A549 (cell line): Measurements from ENCODE around the gene ARL2. TPM values are rescaled to one million over a fixed set of nuclear protein-coding genes. Genes with fewer than 3 reads are reported as not detected.
"Not testable (repeated sequence)": the region's sequence is repeated elsewhere in the genome, so short reads cannot be mapped to it uniquely, and the experiment has no call there.

Source experiments
- ATAC-seq, 2 experiments: fragments of 200-7000 bp in 1 of 2; fragments of >200 bp in 1 of 2; cut with Nextera tagmentation in 1 of 2; cut with Tn5 transposase in 1 of 2; 3 replicates each; pipeline versions ENCODE4 v1.8.0 to v1.9.1; 2018 to 2020; ENCODE audit warnings: mild to moderate bottlenecking in 1 of 2, moderate library complexity in 1 of 2
- CTCF ChIA-PET: fragments of 300-600 bp; sonication (Branson Sonifier 250); formaldehyde crosslinking; extraction: SDS; loops from one replicate; lab custom pipeline; 2021; ENCODE audit warnings: antibody characterized with exemption, inconsistent platforms; lab: Yijun Ruan, JAX
- POLR2A ChIA-PET: fragments of 350-600 bp; formaldehyde crosslinking; extraction: SDS; loops from one replicate; lab custom pipeline; 2021; ENCODE audit warnings: antibody characterized with exemption, inconsistent platforms; lab: Yijun Ruan, JAX
- DNase-seq, 2 experiments: peaks; one replicate each; pipeline versions ENCODE4 v3.0.0 to v3.0.0-alpha.2; 2011 to 2016; ENCODE audit warnings: low read depth in 1 of 2, low spot score in 1 of 2
- FAIRE-seq: peaks from 2 replicates; lab custom pipeline; 2011; peaks lifted over from hg19 to GRCh38; lab: Jason Lieb, UNC
- H3K27ac ChIP-seq, 2 experiments: fragments of >200 bp; sonication (Bioruptor Twin); formaldehyde crosslinking; 3 replicates each; pipeline ENCODE4 v1.5.1; 2016 to 2017
- H3K4me1 ChIP-seq: fragments of >200 bp; sonication (Bioruptor Twin); formaldehyde crosslinking; 3 replicates; pipeline ENCODE4 v1.6.1; 2016
- H3K4me2 ChIP-seq: fragments of >200 bp; sonication (Bioruptor Twin); formaldehyde crosslinking; 3 replicates; pipeline ENCODE4 v1.6.1; 2016
- H3K4me3 ChIP-seq: fragments of >200 bp; sonication (Bioruptor Twin); formaldehyde crosslinking; 3 replicates; pipeline ENCODE4 v1.5.1; 2016
- H3K9me3 ChIP-seq: fragments of >200 bp; sonication (Bioruptor Twin); formaldehyde crosslinking; 3 replicates; pipeline ENCODE4 v1.6.1; 2016
- CEBPB ChIP-seq, 2 experiments: fragments of >200 bp in 1 of 2; sonication (Bioruptor Twin) in 1 of 2; formaldehyde crosslinking in 1 of 2; IDR thresholded peaks; 2 replicates each; pipeline ENCODE4 v1.6.1; 2012 to 2016
- E2F6 ChIP-seq: IDR thresholded peaks from 2 replicates; pipeline ENCODE4 v1.6.1; 2012; ENCODE audit warnings: low read depth, borderline replicate concordance
- FOXS1 ChIP-seq: fragments of 250-450 bp; sonication (Bioruptor Pico); IDR thresholded peaks from 2 replicates; pipeline ENCODE4 v1.5.0; 2020; ENCODE audit warnings: mild to moderate bottlenecking, moderate library complexity
- HEYL ChIP-seq: fragments of 250-450 bp; sonication (Bioruptor Pico); IDR thresholded peaks from 2 replicates; pipeline ENCODE4 v1.8.0; 2021; ENCODE audit warnings: mild to moderate bottlenecking, moderate library complexity
- HOXB13 ChIP-seq: fragments of 250-450 bp; sonication (Bioruptor Pico); IDR thresholded peaks from 2 replicates; pipeline ENCODE4 v1.5.0; 2020; ENCODE audit warnings: low read depth, mild to moderate bottlenecking, moderate library complexity
- HOXB5 ChIP-seq: fragments of 250-450 bp; sonication (Bioruptor Pico); IDR thresholded peaks from 2 replicates; pipeline ENCODE4 v1.5.0; 2020; ENCODE audit warnings: mild to moderate bottlenecking, moderate library complexity
- JUNB ChIP-seq: fragments of >200 bp; sonication (Bioruptor Twin); formaldehyde crosslinking; IDR thresholded peaks from 2 replicates; pipeline ENCODE4 v1.6.1; 2016
- MAX ChIP-seq: IDR thresholded peaks from 2 replicates; pipeline ENCODE4 v1.6.1; 2012
- RCOR1 ChIP-seq: fragments of 150-350 bp; IDR thresholded peaks from 2 replicates; pipeline ENCODE4 v1.6.1; 2014; ENCODE audit warnings: antibody characterized with exemption, low read length, low read depth
- RNF2 ChIP-seq: fragments of 200-600 bp; sonication (generic); IDR thresholded peaks from 2 replicates; pipeline ENCODE4 v1.6.1; 2016; ENCODE audit warnings: low read depth, mild to moderate bottlenecking, antibody characterized with exemption, moderate library complexity, borderline replicate concordance
- ZFP36 ChIP-seq: fragments of 450-650 bp; IDR thresholded peaks from 2 replicates; pipeline ENCODE4 v1.6.1; 2014; ENCODE audit warnings: borderline replicate concordance; ENCODE audit not compliant: partially characterized antibody
- WGBS: methylation state at CpG from one replicate; pipeline ENCODE4 v1.1.6; 2017; ENCODE audit errors: missing lambda C conversion rate; 5-methylcytosine and 5-hydroxymethylcytosine counted together
- polyA plus RNA-seq, 4 experiments: library from polyadenylated mRNA; depleted of rRNA in 3 of 4; stranded (reverse); fragments of >200 nt; fragmentation: RNase III in 1 of 4; extraction: RNeasy Plus Mini Kit Qiagen cat#74134 plus additional on column Dnase treatment in 1 of 4; gene quantifications; 2 replicates in 3 of 4; 3 replicates in 1 of 4; pipeline ENCODE4 v1.2.3, GENCODE V29; 2011 to 2017
- TF ChIP-seq, protein P1 (sequence below): fragments of 450-650 bp; IDR thresholded peaks from 2 replicates; pipeline ENCODE4 v1.6.1; 2014; ENCODE audit warnings: antibody characterized with exemption

The ARL2 gene
- polyA plus RNA-seq, 2 of the 4 experiments (the other 2 are of a cell fraction) = 129 to 160 TPM

GRCh38 chr11:64971421-64972233 lies 42.3 kb upstream of the ARL2 start, which contains the start of gene MAJIN:
Gene MAJIN, minus strand, starts transcription at chr11:64972108. Its CDS starts 12,703 bp downstream, at chr11:64959405.
- peak; percentile 69 to 88 for DNase-seq
- Histone ChIP-seq H3K9me3 (no peaks in the 10 kb centered on the region), H3K4me1 (peaks cover 9% of the 10 kb centered on the region)
- 70% methylated on average over 55 of the region's 69 CpGs for WGBS
- 0 out of 2 replicates have a peak, but pooled peaks have one; percentile 42 for TF ChIP-seq HOXB5 (CRISPR knock-in tag)
- TF ChIP-seq E2F6 = peak; percentile 99
- TF ChIP-seq RNF2 = peak; percentile 77; the same call in 1 of the 2 replicates
- peak; percentile 99 for TF ChIP-seq MAX
- TF ChIP-seq HEYL (CRISPR knock-in tag) = no peak
- no peak for TF ChIP-seq CEBPB (IDR thresholded peaks at IDR 0.05)
- TF ChIP-seq, protein P1, sequence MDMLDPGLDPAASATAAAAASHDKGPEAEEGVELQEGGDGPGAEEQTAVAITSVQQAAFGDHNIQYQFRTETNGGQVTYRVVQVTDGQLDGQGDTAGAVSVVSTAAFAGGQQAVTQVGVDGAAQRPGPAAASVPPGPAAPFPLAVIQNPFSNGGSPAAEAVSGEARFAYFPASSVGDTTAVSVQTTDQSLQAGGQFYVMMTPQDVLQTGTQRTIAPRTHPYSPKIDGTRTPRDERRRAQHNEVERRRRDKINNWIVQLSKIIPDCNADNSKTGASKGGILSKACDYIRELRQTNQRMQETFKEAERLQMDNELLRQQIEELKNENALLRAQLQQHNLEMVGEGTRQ = peak; percentile 12; the same call in 1 of the 2 replicates
- TF ChIP-seq, all 56 proteins: peak for 5
- CTCF ChIA-PET = interaction anchor here (0.8 to 1.1 kb wide), 3 partner anchors 34 to 105 kb away, joined by 3 to 4 read pairs (median 3); no protein-coding TSS in a partner anchor
- POLR2A ChIA-PET = interaction anchor here (1.0 kb wide), 1 partner anchor 43 kb away, joined by 3 read pairs; the partner anchor contains the start of gene ARL2
- Histone ChIP-seq H3K4me2 (peak within 1 kb of the TSS; percentile 69), H3K27ac (peak within 1 kb of the TSS; percentile 56 to 71; a peak in 5 of 6 replicates), H3K4me3 (peak within 1 kb of the TSS; percentile 27)
- FAIRE-seq (no peak), ATAC-seq (peak; percentile 64 to 79)

DNA sequence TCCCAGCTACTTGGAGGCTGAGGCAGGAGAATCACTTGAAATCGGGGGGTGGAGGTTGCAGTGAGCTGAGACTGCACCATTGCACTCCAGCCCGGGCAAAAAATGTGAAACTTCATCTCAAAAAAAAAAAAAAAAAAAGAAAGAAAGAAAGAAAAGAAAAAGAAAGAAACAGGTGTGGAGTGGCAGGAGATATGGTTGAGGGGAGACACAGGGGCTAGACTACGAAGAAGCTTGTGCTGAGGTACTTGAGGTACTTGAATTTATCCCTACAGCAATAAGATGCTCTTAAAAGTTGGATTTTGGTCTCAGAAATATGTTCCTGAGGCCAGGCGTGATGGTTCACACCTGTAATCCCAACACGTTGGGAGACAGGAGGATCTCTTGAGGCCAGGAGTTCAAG lies 39.8 kb upstream of the ARL2 start:
- ChIA-PET CTCF (interaction anchor here (0.6 kb wide), 1 partner anchor 1071 kb away, joined by 5 read pairs; no protein-coding TSS in a partner anchor), POLR2A (interaction anchor here (0.7 kb wide), 1 partner anchor 24 kb away, joined by 7 read pairs; no protein-coding TSS in a partner anchor)
- H3K4me1 ChIP-seq = peaks cover 9% of the 10 kb centered on the region
- H3K4me2 ChIP-seq = no peak overlapping the region
- H3K9me3 ChIP-seq = no peaks in the 10 kb centered on the region
- FAIRE-seq = no peak
- no peak for TF ChIP-seq FOXS1 (CRISPR knock-in tag)
- TF ChIP-seq RCOR1 = no peak
- TF ChIP-seq JUNB = no peak
- no peak for TF ChIP-seq HOXB13 (CRISPR knock-in tag)
- H3K27ac ChIP-seq = no peak overlapping the region
- 42% methylated on average over 5 of the region's 5 CpGs for WGBS
- no peak overlapping the region for H3K4me3 ChIP-seq
- no peak for ATAC-seq
- no peak for DNase-seq

- TF ChIP-seq ZFP36 = no peak
- H3K9me3 ChIP-seq = no peaks in the 10 kb centered on the region
- H3K4me2 ChIP-seq = no peak overlapping the region
- ATAC-seq (no peak), FAIRE-seq (no peak), DNase-seq (no peak)
- ChIA-PET CTCF (interaction anchor here (0.6 to 3.7 kb wide), 5 partner anchors 20 to 707 kb away, joined by 3 to 15 read pairs (median 5); partner anchors contain the start of gene BATF2), POLR2A (no interaction called here)
- no peak overlapping the region for H3K4me3 ChIP-seq
- 45% methylated on average over 2 of the region's 2 CpGs for WGBS
- no peak overlapping the region for H3K27ac ChIP-seq
- no peaks in the 10 kb centered on the region for H3K4me1 ChIP-seq
Observed at GRCh38 chr11:64976651-64977050, 37.3 kb upstream of the ARL2 start.

- POLR2A ChIA-PET, H3K4me3 ChIP-seq, FAIRE-seq, ATAC-seq, DNase-seq, H3K9me3 ChIP-seq, H3K4me2 ChIP-seq, H3K27ac ChIP-seq, H3K4me1 ChIP-seq: not testable (repeated sequence)
- 73% methylated on average over 5 of the region's 5 CpGs for WGBS
- CTCF ChIA-PET = interaction anchor here (0.8 to 1.4 kb wide), 3 partner anchors 10 to 31 kb away, joined by 3 to 5 read pairs (median 3); partner anchors contain the start of gene ARL2
Observed at GRCh38 chr11:64983339-64983738, 30.6 kb upstream of the ARL2 start.
